Measurements from ENCODE around the gene NLRC3. TPM values are rescaled to one million over a fixed set of nuclear protein-coding genes. Genes with fewer than 3 reads are reported as not detected.

The NLRC3 gene
- total RNA-seq, 1 experiment from 2014 or later: 0.26 TPM

GRCh38 chr16:3590736-3591435, 13.7 kb upstream of the NLRC3 start:
- ATAC-seq: no peak
- CTCF ChIA-PET: no interaction called here
- TF ChIP-seq, protein P1, sequence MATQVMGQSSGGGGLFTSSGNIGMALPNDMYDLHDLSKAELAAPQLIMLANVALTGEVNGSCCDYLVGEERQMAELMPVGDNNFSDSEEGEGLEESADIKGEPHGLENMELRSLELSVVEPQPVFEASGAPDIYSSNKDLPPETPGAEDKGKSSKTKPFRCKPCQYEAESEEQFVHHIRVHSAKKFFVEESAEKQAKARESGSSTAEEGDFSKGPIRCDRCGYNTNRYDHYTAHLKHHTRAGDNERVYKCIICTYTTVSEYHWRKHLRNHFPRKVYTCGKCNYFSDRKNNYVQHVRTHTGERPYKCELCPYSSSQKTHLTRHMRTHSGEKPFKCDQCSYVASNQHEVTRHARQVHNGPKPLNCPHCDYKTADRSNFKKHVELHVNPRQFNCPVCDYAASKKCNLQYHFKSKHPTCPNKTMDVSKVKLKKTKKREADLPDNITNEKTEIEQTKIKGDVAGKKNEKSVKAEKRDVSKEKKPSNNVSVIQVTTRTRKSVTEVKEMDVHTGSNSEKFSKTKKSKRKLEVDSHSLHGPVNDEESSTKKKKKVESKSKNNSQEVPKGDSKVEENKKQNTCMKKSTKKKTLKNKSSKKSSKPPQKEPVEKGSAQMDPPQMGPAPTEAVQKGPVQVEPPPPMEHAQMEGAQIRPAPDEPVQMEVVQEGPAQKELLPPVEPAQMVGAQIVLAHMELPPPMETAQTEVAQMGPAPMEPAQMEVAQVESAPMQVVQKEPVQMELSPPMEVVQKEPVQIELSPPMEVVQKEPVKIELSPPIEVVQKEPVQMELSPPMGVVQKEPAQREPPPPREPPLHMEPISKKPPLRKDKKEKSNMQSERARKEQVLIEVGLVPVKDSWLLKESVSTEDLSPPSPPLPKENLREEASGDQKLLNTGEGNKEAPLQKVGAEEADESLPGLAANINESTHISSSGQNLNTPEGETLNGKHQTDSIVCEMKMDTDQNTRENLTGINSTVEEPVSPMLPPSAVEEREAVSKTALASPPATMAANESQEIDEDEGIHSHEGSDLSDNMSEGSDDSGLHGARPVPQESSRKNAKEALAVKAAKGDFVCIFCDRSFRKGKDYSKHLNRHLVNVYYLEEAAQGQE (IDR thresholded peaks at IDR 0.05; ENCODE audit: insufficient read depth in 1 of 2, low read depth in 2 of 2, low read length in 1 of 2): no peak
- no peak for TF ChIP-seq SIN3A (IDR thresholded peaks at IDR 0.05; ENCODE audit: borderline replicate concordance, insufficient read depth, low read depth, low read length)
- TF ChIP-seq CTCF (IDR thresholded peaks at IDR 0.05): no peak

GRCh38 chr16:3589991-3590701, 12.9 kb upstream of the NLRC3 start:
- POLR2A ChIA-PET: no interaction called here
- no peak overlapping the region for H3K4me3 ChIP-seq (ENCODE audit: low read depth in 2 of 2, low read length in 2 of 2)
- TF ChIP-seq TCF7L2 (IDR thresholded peaks at IDR 0.05; ENCODE audit: low read depth, low read length) (no peak), CTCF (IDR thresholded peaks at IDR 0.05) (no peak), POLR2AphosphoS5 (IDR thresholded peaks at IDR 0.05; ENCODE audit: low read depth, low read length) (no peak), SIN3A (IDR thresholded peaks at IDR 0.05; ENCODE audit: borderline replicate concordance, insufficient read depth, low read depth, low read length) (no peak)
- TF ChIP-seq, protein P1 (IDR thresholded peaks at IDR 0.05; ENCODE audit: insufficient read depth in 1 of 2, low read depth in 2 of 2, low read length in 1 of 2): no peak
- H3K4me1 ChIP-seq (ENCODE audit: control insufficient read depth, insufficient read depth, low read length): no peaks in the 10 kb centered on the region
- H3K9me3 ChIP-seq (ENCODE audit: control insufficient read depth, insufficient read depth, low read depth, low read length): no peaks in the 10 kb centered on the region
- H3K27ac ChIP-seq (ENCODE audit: low read length): no peak overlapping the region
- in situ Hi-C loops (cut with HindIII; ENCODE audit: low pct_unique_long_range_greater_than_20kb, low sequenced_read_pairs): no loop called here
- no peaks in the 10 kb centered on the region for H3K27me3 ChIP-seq (ENCODE audit: control insufficient read depth, insufficient read depth, low read length)
- ATAC-seq (no peak), DNase-seq (ENCODE audit: low read depth, low spot score) (no peak)
- intact Hi-C loops (cut with micrococcal nuclease; ENCODE audit: unreplicated experiment): no loop called here
- CTCF ChIA-PET: no interaction called here
- H3K36me3 ChIP-seq (ENCODE audit: control insufficient read depth, insufficient read depth, low read length): no peaks in the 10 kb centered on the region
- BruUV-seq (replicated peaks): no TSS peak

More at GRCh38 chr16:3590736-3591435, 13.7 kb upstream of the NLRC3 start:
- H3K4me1 ChIP-seq (ENCODE audit: control insufficient read depth, insufficient read depth, low read length): no peaks in the 10 kb centered on the region
- in situ Hi-C loops (cut with HindIII; ENCODE audit: low pct_unique_long_range_greater_than_20kb, low sequenced_read_pairs): no loop called here
- POLR2A ChIA-PET: no interaction called here
- intact Hi-C loops (cut with micrococcal nuclease; ENCODE audit: unreplicated experiment): no loop called here
- H3K9me3 ChIP-seq (ENCODE audit: control insufficient read depth, insufficient read depth, low read depth, low read length): no peaks in the 10 kb centered on the region
- no peaks in the 10 kb centered on the region for H3K36me3 ChIP-seq (ENCODE audit: control insufficient read depth, insufficient read depth, low read length)
- BruUV-seq (replicated peaks): TSS peak; percentile 81
- H3K4me3 ChIP-seq (ENCODE audit: low read depth in 2 of 2, low read length in 2 of 2): no peak overlapping the region
- no peak for DNase-seq (ENCODE audit: low read depth, low spot score)
- H3K27ac ChIP-seq (ENCODE audit: low read length): no peak overlapping the region
- no peaks in the 10 kb centered on the region for H3K27me3 ChIP-seq (ENCODE audit: control insufficient read depth, insufficient read depth, low read length)

Data from Panc1 (cell line).